Right hindlimb (tissue), 1 donor: ENCODE measurements around the gene MAP2K2.
"Not testable (repeated sequence)": the region's sequence is repeated elsewhere in the genome, so short reads cannot be mapped to it uniquely, and the experiment has no call there.

ENCODE experiments used
- DNase-seq: peaks from one replicate; pipeline ENCODE4 v3.0.0-alpha.2; 2018

The MAP2K2 gene

DNA sequence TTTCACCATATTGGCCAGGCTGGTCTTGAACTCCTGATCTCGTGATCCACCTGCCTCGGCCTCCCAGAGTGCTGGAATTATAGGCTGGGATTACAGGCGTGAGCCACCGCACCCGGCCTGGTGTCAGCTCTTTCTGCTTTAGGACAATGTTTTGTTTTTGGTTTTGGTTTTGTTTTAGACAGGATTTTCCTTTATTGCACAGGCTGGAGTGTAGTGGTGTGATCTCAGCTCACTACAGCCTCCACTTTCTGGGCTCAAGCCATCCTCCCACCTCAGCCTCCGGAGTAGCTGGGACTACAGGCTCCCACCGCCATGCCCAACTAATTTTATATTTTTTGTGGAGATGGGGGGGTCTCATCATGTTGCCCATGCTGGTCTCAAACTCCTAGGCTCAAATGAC lies 5.1 kb upstream of the MAP2K2 start:
- not testable (repeated sequence) for DNase-seq

DNA sequence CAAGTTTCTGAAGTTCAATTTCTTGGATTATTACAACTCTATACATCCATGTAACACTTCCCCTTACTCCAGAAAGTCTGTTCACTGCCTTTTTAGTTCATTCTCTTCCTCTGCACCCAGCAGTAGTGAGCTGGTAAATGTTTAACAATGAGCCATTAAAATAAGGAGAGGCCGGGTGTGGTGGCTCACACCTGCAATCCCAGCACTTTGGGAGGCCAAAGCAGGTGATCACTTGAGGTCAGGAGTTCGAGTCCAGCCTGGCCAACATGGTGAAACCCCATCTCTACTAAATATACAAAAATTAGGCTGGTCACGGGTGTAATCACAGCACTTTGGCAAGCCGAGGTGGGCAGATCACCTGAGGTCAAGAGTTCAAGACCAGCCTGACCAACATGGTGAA lies 3.4 kb upstream of the MAP2K2 start:
- DNase-seq: not testable (repeated sequence)

DNA sequence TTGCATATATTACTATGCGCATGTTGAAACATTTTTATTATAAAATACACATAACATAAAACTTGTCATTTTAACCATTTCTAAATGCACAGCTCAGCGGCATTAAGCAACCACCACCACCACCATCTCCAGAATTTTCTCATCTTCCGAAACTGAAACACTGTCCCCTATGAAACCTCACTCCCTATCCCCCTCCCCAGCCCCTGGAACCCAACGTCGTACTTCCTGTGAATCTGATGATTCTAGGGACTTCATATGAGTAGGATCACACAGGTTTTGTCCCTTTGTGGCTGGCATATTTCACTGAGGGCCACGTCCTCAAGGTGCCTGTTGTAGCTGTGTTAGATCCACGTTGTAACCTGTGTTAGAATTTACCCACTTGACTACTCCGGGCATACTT lies 716 bp upstream of the MAP2K2 start:
- no peak for DNase-seq

DNA sequence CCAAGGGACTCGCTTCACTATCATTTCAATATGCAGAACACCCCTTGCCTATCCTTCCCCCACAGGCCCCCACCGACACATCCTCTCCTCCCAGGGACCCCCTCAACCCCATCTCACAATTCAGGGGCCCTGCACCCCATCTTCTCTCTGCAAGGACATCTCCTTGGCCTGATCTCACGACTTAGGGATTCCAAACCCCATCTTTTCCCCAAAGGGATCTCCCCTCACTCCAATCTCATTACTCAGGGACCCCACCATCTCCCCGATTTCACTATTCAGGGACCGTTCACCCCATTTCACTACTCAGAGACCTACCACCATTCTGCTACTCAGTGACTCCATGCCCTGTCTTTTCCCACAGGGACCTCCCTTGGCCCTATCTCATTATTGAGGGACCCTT lies 1.4 kb downstream of the MAP2K2 start:
- DNase-seq: no peak

DNA sequence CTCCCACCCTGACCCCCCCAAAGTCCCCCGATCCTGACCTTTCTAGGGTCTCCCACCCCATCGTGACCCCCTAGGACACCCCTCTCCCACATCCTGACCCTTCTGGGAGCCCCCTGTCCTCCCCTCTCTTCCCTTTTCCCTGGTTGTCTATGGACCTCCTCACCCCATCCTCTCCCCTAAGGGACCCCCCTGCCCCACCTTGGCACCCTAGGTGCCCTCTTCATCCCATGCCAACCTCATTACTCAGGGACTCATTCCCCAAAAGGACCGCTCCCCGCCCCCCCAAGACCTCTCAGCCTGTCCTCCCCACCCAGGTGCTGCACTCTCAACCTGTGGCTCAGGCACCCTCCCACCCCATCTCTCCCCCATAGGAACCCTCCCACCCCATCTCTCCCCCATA lies 2.1 kb downstream of the MAP2K2 start:
- no peak for DNase-seq

DNA sequence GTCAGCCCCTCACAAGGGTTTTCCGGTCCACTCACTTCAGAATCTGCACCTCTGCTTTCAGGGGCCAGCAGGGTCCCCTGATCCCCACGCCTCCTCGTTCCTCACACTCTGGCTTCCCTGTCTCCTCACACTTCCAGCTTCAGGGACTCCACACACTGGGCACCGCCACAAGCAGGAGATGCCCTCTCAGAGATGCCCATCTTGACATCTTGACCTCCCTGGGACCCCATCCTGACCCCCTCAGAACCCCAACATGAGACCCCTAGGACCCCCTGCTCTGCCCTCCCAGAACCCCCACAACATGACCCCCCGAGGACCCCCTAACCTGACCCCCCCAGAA lies 2.7 kb downstream of the MAP2K2 start:
- no peak for DNase-seq

DNA sequence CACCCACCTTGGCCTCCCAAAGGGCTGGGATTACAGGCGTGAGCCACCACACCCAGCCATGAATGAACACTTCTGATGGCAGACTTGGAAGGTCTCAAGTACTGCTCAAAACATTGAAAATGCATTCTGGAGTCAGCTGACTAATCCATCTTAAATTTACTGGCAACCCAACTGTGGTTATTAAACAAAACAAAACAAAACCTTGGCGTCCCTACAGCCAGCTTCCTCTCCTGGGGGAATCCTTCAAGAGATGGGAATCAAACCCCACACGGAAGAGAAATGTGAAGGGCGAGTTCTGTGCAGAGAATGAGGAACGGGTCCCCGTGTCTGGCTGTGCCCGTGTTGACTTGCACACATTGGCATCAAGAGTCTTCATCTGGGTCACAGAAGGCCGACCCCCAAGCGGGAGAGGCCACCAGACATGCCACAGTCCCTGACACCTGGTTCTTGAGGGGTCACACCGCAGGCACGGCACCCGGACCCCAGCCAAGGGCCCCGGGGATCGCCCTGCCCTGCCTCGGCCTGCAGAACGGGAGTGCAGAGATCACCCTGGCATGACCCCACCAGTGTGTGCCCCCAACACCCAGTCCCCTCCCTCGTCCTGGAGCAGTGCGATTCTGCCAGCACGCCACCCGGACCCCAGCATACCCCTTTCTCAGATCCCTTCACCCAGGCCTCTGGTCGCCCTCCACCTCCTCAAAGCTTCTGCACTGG lies 3.2 kb downstream of the MAP2K2 start:
- DNase-seq: no peak

DNA sequence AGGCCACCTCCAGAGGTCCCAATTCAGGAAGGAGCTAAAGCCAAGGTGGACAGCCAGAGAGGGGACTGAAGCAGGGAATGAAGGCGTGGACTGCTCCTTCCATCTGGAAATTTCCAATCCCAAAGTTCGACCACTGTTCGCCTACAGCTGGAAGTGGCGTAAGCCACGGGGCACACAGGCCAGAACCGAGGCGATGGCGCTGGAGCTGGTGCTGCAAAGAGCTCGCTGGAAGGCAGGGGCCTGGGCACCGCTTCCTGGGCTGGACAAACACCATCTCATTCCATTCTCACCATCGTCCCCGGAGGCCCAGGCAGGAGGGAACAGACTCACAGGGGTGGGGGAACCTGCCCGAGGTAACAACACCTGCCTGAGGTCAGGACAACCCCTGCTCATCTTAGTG lies 4.2 kb downstream of the MAP2K2 start:
- DNase-seq: no peak

DNA sequence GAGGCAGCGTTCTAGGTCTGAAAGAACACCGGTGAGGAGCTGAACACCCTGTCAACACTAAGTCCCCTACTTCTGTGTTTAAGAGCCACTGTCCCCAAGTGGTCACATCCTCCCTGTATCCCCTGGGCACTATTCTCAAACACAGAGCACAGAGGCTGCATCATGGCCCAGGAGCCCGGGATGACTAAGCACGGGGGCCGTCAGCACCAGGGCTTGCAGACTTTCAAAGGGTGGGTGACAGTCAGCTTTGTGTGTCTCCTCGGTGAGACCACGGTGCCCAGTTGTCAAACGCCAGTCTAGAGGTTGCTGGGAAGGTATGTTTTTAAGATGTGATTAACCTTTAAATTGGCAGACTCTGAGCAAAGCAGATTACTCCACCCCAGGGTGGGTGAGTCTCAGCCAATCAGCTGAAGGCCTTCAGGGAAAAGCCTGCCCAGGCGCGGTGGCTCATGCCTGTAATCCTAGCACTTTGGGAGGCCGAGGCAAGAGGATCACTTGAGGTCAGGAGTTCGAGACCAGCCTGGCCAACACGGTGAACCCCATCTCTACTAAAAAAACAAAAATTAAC lies 8.0 kb downstream of the MAP2K2 start:
- DNase-seq: no peak

DNA sequence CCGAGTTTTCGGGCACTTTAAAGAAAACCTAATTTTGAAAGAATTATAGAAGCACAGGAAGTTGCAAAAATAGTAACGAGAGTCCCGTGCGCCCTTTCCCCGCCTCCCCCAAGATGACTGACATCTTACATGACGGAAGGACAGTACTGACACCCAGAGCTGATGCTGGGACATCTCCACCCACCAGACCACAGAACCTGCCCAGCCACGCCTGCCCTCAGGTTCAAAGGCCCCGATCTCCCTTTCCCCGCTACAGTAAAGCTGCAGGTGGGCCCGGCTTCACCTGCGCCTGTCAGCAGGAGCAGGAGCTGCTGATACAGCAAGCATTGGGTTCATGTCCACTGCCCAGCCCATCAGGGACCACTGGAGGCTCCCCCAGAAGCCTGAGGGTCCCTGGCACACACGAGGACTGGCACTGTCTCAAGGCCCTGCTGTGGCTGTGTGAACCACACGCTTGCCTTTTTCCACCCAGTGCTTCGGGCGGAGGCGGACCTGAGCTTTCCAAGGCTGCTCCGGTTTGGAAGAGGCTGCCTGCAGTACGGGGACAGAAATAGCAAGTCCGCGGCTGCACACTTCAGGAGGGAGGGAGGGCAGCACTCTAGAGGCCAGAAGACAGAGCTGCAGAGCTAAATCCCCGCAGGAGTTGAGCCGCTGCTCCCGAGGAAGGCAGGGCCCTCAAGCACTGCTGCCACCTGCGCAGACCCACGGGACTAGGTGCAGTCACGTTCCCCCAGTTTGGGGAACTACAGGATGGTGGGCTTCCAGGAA lies 8.7 kb downstream of the MAP2K2 start:
- no peak for DNase-seq

DNA sequence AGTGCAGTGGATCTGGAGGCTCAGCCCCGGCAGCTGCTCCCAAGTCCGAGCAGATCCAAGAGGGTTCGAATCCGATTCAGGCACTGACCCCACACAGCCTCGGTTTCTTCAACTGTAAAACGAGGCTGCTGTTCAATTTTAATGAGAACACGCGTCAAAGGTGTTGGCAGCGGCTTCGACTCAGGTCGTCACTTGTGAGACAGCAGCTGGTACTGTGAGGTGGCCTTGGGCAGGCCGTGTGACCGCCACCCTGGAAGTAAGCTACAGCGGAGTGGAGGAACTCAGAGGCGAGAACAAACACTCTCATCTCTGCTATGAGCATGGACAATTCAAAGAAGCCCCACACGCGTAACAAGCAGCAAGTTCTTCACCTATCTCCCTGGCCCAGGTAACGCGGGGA lies 9.7 kb downstream of the MAP2K2 start:
- DNase-seq: no peak

DNA sequence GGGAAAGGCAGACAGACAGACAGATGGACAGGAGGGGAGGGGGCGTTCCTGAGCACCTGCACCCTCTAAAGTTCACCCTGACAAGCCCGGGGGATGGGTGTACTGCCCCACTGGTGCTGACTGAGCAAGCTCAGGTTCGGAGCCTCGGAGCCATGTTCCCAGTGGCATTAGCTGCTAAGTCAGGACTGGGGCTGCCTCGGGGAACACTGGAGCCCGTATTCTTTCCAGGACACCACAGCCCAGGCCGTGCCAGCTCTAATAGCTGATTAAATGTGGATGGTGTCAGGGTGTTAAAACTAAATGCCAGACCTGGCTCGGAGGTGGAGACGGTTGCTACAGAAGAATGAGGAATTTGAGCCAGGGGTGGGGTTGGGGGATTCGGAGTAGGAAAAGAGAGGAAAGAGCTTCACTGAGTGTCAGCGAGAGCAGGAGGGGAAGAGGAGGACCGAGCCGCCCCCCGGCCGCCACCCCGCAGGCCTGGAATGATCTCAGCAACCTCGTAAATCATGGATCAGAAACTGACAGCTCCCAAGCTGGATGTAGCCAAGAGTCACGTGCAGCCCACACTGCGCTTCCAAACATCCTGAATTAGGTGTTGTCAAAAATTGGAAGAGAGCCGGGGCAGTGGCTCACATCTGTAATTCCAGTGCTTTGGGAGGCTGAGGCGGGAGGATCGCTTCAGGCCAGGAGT lies 10.4 kb downstream of the MAP2K2 start:
- no peak for DNase-seq

DNA sequence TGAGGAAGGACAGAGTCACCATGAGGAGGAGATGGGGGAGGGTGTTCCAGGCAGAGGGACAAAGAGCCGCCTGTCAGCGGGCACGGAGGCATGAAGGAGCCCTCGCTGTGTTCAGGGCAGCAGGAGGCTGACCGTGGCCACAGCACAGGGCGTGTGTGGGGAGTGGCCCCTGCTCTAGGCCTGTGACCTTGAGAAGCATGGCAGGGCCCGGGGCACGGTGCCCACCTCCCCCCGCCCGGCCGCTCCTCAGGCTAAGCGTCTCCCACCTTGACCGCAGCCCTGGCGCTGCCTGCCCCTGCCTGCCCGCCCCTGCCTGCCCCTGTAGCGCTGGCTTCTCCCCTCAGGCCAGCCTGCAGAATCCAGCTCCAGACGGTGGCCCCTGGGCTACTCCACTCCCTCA lies 11.6 kb downstream of the MAP2K2 start:
- no peak for DNase-seq

DNA sequence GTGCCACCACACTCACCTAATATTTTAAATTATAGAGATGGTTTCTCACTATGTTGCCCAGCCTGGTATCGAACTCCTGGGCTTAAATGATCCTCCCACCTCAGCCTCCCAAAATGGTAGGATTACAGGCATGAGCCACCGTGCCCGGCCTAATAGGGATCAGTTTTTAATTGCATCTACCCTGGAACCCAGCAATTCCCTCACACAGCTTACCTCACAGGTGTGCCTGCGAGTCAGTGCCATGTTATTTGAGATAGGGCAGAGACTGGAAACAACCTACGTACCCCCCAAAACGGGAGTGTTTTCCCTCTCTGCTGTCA lies 14.3 kb downstream of the MAP2K2 start:
- no peak for DNase-seq

DNA sequence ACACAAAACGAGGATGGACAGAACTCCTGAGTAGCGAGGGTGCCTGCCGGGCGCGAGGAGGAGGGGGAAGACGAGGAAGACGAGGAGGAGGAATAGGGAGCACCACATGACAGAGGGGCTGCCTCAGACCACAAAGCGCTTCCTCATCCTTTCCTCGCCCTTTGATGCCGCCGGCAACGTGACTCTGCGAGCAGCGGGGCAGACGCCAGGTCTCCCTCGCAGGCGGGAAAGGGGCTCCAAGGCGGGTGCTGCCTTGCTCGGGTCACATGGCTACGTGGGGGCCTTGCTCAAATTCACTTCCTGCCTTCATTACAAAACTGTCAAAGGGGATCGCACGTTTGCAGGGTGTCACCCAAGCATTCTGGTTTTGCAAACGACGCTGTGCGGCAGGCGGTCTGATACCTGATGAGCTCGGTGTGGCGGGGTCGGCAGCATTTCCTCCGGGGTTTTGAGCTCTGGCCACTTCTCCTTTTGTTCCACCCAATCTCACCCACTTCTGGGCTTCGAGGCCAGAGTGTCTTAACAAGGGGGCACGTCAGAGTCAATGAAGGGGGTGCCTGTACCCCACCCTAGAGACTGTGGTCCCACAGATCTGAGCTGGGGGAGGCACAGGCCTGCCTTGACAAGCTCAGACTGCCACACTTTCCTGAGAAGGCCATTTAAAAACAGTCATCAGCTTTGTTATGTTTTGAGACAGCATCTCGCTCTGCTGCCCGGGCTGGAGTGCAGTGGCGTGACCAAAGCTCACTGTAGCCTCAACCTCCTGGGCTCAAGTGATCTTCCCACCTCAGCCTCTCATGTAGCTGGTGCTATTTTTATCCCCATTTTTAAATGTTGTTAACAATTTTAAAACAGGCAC lies 14.9 kb downstream of the MAP2K2 start:
- no peak for DNase-seq

DNA sequence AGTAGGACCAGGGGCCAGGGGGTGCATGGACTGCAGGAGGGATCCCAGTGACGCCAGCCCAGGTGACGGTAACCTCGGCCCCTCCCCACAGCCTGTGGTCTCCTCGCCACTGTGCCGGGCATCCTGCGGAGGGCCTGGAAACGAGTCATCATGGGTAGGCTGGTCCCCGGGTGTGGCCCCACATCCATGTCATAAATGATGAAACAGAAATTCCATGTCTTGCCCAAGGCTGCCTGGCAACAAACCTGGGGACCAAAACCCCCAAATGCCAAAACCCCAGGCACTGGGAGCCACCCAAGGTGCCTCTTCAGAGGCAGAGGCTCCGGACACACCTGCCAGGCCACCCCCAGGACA lies 20.9 kb downstream of the MAP2K2 start:
- DNase-seq: no peak

DNA sequence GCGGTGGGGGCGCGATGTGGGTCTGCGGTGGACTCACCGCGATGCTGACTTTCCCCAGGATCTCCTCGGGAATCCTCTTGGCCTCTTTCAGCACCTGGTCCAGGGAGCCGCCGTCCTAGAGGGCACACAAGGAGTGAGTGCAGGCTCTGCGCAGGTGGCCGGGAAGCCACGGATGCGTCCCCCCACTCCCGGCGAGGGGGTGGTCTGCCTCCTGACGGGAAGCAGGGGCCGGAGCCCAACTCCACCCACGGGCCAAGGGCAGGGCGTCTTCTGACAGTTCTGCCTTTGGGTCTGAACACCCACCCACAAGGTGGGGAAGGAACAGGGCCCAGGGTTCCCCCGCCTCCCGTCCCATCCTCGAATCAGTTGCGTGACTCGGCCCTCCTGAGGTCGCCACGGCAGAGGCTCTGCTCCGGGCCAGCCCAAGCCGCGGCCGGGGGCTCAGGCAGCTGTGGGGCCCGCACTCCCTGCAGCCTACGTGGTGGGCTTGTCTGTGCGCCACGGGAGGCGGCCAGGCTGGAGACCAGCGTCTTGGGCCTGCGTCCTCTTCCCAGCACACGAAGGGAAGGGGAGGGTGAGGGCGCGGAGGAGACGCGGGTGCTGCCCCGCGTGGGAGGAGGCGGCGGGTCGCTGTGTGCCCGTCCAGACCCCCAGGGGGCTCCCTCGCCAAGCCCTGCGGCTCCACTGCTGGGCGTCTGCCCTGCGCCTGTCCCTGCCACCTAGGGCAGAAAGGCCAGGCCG lies 21.4 kb downstream of the MAP2K2 start:
- no peak for DNase-seq

DNA sequence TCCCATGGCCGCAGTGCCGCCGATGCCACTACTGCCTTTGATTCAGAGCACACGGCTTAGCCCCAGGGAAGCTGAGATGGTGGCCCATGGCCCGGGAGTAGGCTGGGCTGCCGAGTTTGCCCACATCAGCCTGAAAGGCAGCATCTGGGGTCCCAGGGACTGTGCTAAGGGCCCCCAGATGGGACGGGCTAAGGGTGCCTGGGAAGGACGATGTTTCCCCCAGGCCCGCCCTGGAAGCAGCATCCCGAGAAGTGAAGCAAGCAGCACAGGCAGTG lies 22.5 kb downstream of the MAP2K2 start:
- DNase-seq: no peak

DNA sequence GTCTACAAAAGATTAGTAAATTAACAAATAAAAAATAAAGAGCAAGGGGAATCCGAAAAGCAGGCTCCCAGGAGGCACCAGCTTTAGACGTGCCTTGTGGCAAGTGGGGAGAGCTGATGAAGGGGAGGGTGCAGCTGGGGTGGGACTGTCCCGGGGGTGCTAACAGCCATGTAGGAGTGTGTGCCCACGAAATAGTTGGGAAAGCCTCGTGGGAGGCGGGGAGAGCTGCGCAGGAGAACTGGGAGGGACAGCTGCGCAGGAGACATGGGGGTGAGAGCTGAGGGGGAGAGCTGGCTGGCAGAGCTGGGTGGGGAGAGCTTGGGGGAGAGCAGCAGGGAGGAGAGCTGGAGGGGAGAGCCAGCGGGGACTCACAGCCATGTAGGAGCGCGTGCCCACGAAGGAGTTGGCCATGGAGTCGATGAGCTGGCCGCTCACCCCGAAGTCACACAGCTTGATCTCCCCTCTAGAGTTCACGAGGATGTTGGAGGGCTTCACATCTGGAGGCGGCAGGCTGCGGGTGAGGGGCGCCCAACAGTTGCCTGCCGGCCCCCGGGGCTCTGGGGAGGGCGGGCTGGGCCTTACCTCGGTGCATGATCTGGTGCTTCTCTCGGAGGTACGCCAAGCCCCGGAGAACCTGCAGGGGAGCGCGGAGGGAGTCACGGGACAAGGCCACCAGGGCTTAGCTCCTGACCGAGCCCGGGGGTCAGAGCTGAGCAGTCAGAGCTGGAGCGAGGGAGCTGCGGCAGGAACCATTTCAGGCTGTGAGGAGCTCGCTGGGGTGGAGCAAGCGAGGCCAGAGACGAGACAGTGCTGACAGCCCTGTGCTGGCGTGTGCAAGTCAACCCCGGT lies 23.1 kb downstream of the MAP2K2 start:
- no peak for DNase-seq

DNA sequence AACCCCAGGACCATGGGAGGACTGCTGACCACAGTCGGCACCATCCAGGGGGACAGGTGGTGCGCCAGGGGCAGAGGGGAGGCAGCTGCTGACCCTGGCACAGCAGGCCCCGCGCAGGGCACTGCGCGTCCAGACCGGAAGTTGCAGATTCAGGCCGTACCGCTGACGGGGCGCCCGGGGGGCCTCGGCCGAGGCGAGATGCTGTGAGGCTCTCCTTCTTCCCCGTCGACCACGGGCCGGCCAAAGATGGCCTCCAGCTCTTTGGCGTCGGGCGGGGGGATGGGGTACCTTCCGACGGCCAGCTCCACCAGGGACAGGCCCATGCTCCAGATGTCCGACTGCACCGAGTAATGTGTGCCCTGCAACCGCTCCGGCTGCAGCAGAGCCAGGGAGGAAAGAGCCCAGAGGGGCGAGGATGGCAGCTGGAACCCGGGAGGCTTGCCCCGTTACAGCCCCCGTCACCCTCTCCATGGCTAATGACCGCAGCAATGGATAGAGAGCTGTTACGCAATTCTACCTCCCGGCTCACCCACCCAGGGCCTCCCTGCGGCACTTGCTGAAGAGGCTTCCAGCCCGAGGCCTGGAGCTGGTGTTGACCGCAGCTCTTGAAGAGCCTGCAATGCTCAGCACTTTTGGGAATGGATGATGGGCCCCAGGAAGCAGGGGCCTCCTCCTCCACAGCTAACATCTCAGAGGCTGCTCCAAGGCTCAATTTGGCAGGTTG lies 24.7 kb downstream of the MAP2K2 start:
- DNase-seq: no peak

DNA sequence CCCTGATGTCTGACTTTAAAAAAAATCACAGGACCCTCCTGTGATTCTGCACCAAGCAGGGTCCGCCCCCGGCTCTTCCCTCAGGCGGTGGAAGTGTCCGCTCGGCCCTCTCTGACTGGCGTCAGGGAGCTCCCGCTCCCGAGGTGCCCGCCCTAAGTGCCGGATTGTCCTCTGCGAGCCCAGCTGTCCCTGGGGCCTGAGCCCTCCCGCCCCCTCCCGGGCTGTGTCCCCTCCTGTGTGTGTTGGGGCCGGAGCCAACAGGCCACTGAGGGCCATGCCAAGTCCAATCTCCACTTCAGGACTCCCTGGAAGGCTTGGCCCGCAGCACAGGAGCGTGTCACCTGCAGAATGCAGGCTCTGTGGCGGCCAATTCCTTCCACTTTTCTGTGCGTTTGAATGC lies 25.4 kb downstream of the MAP2K2 start:
- no peak for DNase-seq
